Neural cell (in vitro differentiated cells): ENCODE measurements around the gene PDE4A. TPM values are rescaled to one million over a fixed set of nuclear protein-coding genes. Genes with fewer than 3 reads are reported as not detected.
A peak's percentile ranks its signal among the peaks of the same experiment; 100 is the strongest.

Experiments
- H2AFZ ChIP-seq: fragments of 200-600, 300-800 bp; sonication (generic), shearing (Covaris generic); 2 replicates; pipeline ENCODE4 v1.6.0; 2014; ENCODE audit warnings: low read depth, mild to moderate bottlenecking, antibody characterized with exemption, low read length, moderate library complexity
- H3F3A ChIP-seq: fragments of 200-600 bp; shearing (Covaris generic); 2 replicates; pipeline ENCODE4 v1.6.1; 2016; ENCODE audit warnings: mild to moderate bottlenecking, moderate library complexity, mixed read lengths, antibody characterized with exemption, low read length; ENCODE audit not compliant: insufficient read depth, poor library complexity, severe bottlenecking
- H3K27ac ChIP-seq: fragments of 200-600, 300-800 bp; sonication (generic), shearing (Covaris generic); 2 replicates; pipeline ENCODE4 v1.5.1; 2014; ENCODE audit warnings: mild to moderate bottlenecking, low read length, moderate library complexity
- H3K27me3 ChIP-seq: fragments of 300-800, 200-600 bp; sonication (generic), shearing (Covaris generic); 2 replicates; pipeline ENCODE4 v1.6.0; 2014; ENCODE audit warnings: mild to moderate bottlenecking, low read depth, low read length, moderate library complexity; ENCODE audit not compliant: insufficient read depth
- H3K36me3 ChIP-seq: fragments of 300-800, 200-600 bp; sonication (generic), shearing (Covaris generic); 2 replicates; pipeline ENCODE4 v1.5.1; 2014; ENCODE audit warnings: mild to moderate bottlenecking, antibody characterized with exemption, low read length, moderate library complexity; ENCODE audit not compliant: insufficient read depth
- H3K4me2 ChIP-seq: fragments of 300-800, 200-600 bp; sonication (generic), shearing (Covaris generic); 2 replicates; pipeline ENCODE4 v1.6.0; 2014; ENCODE audit warnings: mild to moderate bottlenecking, low read length
- H3K4me3 ChIP-seq: fragments of 300-800, 200-600 bp; sonication (generic), shearing (Covaris generic); 2 replicates; pipeline ENCODE4 v1.5.1; 2014; ENCODE audit warnings: mild to moderate bottlenecking, low read length, moderate library complexity
- H3K79me2 ChIP-seq: fragments of 200-600 bp; shearing (Covaris generic); replicated peaks from 2 replicates; pipeline ENCODE4 v1.6.0; 2014; ENCODE audit warnings: mild to moderate bottlenecking, low read length, moderate library complexity; ENCODE audit not compliant: insufficient read depth
- H3K9ac ChIP-seq: fragments of 300-800, 200-600 bp; sonication (generic), shearing (Covaris generic); 2 replicates; pipeline ENCODE4 v1.6.1; 2016; ENCODE audit warnings: mild to moderate bottlenecking, low read length, mixed read lengths
- H3K9me2 ChIP-seq: fragments of 200-600 bp; shearing (Covaris generic); 2 replicates; pipeline ENCODE4 v1.6.1; 2016; ENCODE audit warnings: mild to moderate bottlenecking, low read length, mixed read lengths; ENCODE audit not compliant: insufficient read depth
- H3K9me3 ChIP-seq: fragments of 200-600, 300-800 bp; sonication (generic), shearing (Covaris generic); 2 replicates; pipeline ENCODE4 v1.6.1; 2016; ENCODE audit warnings: mild to moderate bottlenecking, mixed run types, low read length, moderate library complexity, mixed read lengths
- H4K20me1 ChIP-seq: fragments of 200-600 bp; shearing (Covaris generic); 2 replicates; pipeline ENCODE4 v1.6.1; 2016; ENCODE audit warnings: mild to moderate bottlenecking, mixed run types; ENCODE audit not compliant: insufficient read depth
- EP300 ChIP-seq: fragments of 450-650 bp; conservative IDR thresholded peaks from 2 replicates; pipeline ENCODE4 v1.6.1; 2014; ENCODE audit warnings: antibody characterized with exemption, mild to moderate bottlenecking, moderate library complexity; ENCODE audit not compliant: poor library complexity, severe bottlenecking
- EZH2 ChIP-seq: fragments of 200-600, 300-800 bp; shearing (Covaris generic), sonication (generic); IDR thresholded peaks from 2 replicates; pipeline ENCODE4 v1.6.1; 2014; ENCODE audit warnings: antibody characterized with exemption, low read length, borderline replicate concordance, mild to moderate bottlenecking; ENCODE audit not compliant: insufficient read depth, poor library complexity, severe bottlenecking
- MXI1 ChIP-seq: fragments of 450-650 bp; conservative IDR thresholded peaks from 2 replicates; pipeline ENCODE4 v1.6.1; 2014; ENCODE audit warnings: antibody characterized with exemption, mild to moderate bottlenecking; ENCODE audit not compliant: poor library complexity, severe bottlenecking
- POLR2AphosphoS5 ChIP-seq: IDR thresholded peaks from 2 replicates; pipeline ENCODE4 v1.6.1; 2012
- RAD21 ChIP-seq: fragments of 450-650 bp; conservative IDR thresholded peaks from 2 replicates; pipeline ENCODE4 v1.6.1; 2014; ENCODE audit warnings: antibody characterized with exemption, mild to moderate bottlenecking, moderate library complexity
- SMC3 ChIP-seq: fragments of 450-650 bp; conservative IDR thresholded peaks from 2 replicates; pipeline ENCODE4 v1.6.1; 2014; ENCODE audit warnings: antibody characterized with exemption, mild to moderate bottlenecking, moderate library complexity; ENCODE audit not compliant: poor library complexity
- TAF1 ChIP-seq: IDR thresholded peaks from 2 replicates; pipeline ENCODE4 v1.6.1; 2012; ENCODE audit warnings: low read depth
- polyA plus RNA-seq: library from polyadenylated mRNA; depleted of rRNA; stranded (reverse); fragments of >200 nt; gene quantifications from 2 replicates; pipeline ENCODE4 v1.2.3, GENCODE V29; 2014
- TF ChIP-seq, protein P1 (sequence below): fragments of 450-650 bp; IDR thresholded peaks from 2 replicates; pipeline ENCODE4 v1.5.1; 2014; ENCODE audit warnings: antibody characterized with exemption, mild to moderate bottlenecking, moderate library complexity; ENCODE audit not compliant: poor library complexity, severe bottlenecking
- TF ChIP-seq, protein P2 (sequence below): IDR thresholded peaks from 2 replicates; pipeline ENCODE4 v1.6.1; 2012; ENCODE audit warnings: borderline replicate concordance

Gene PDE4A
- polyA plus RNA-seq, 1 donor from 2014 or later, result 3.4 TPM

DNA sequence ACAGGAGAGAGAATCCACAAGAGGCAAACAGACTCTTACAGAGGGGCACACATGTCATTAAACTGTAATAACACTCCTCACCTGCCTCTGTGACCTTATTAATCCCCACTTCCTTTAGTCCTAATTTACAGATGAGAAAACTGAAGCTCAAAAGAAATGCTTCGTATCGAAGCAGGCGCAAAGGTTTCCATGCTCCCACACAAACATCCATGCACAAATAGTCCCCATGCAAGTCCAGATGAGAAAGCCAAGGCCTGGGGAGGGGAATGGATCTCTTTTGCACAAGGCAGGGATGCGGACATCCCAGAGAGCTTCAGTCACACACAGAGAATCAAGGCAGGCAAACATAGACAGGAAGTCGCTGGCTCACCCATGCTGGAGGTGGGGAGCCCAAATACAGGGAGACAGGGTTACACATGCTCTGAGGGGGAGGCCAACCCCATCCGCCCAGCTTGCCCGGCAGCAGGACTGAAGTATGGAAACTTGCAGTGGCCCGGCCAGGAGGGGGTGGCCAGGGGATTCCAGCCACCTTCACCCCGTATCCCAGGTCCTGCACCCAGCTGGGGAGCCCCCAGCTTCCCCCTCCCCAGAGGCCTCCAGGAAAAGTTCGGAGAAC lies 96.4 kb downstream of the PDE4A start:
- H3K27ac ChIP-seq, result no peak overlapping the region
- H3K9me3 ChIP-seq, result no peaks in the 10 kb centered on the region
- H4K20me1 ChIP-seq, result no peaks in the 10 kb centered on the region
- no peaks in the 10 kb centered on the region for H3K36me3 ChIP-seq
- no peak overlapping the region for H3K4me2 ChIP-seq
- H3K27me3 ChIP-seq, result peaks cover 85% of the 10 kb centered on the region
- no peaks in the 10 kb centered on the region for H3F3A ChIP-seq
- no peaks in the 10 kb centered on the region for H3K9me2 ChIP-seq
- H3K4me3 ChIP-seq, result no peak overlapping the region
- TF ChIP-seq SMC3, result no peak
- TF ChIP-seq, protein P1, sequence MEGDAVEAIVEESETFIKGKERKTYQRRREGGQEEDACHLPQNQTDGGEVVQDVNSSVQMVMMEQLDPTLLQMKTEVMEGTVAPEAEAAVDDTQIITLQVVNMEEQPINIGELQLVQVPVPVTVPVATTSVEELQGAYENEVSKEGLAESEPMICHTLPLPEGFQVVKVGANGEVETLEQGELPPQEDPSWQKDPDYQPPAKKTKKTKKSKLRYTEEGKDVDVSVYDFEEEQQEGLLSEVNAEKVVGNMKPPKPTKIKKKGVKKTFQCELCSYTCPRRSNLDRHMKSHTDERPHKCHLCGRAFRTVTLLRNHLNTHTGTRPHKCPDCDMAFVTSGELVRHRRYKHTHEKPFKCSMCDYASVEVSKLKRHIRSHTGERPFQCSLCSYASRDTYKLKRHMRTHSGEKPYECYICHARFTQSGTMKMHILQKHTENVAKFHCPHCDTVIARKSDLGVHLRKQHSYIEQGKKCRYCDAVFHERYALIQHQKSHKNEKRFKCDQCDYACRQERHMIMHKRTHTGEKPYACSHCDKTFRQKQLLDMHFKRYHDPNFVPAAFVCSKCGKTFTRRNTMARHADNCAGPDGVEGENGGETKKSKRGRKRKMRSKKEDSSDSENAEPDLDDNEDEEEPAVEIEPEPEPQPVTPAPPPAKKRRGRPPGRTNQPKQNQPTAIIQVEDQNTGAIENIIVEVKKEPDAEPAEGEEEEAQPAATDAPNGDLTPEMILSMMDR, result no peak
- TF ChIP-seq POLR2AphosphoS5, result no peak
- no peak for TF ChIP-seq EP300
- no peak for TF ChIP-seq MXI1
- TF ChIP-seq, protein P2, sequence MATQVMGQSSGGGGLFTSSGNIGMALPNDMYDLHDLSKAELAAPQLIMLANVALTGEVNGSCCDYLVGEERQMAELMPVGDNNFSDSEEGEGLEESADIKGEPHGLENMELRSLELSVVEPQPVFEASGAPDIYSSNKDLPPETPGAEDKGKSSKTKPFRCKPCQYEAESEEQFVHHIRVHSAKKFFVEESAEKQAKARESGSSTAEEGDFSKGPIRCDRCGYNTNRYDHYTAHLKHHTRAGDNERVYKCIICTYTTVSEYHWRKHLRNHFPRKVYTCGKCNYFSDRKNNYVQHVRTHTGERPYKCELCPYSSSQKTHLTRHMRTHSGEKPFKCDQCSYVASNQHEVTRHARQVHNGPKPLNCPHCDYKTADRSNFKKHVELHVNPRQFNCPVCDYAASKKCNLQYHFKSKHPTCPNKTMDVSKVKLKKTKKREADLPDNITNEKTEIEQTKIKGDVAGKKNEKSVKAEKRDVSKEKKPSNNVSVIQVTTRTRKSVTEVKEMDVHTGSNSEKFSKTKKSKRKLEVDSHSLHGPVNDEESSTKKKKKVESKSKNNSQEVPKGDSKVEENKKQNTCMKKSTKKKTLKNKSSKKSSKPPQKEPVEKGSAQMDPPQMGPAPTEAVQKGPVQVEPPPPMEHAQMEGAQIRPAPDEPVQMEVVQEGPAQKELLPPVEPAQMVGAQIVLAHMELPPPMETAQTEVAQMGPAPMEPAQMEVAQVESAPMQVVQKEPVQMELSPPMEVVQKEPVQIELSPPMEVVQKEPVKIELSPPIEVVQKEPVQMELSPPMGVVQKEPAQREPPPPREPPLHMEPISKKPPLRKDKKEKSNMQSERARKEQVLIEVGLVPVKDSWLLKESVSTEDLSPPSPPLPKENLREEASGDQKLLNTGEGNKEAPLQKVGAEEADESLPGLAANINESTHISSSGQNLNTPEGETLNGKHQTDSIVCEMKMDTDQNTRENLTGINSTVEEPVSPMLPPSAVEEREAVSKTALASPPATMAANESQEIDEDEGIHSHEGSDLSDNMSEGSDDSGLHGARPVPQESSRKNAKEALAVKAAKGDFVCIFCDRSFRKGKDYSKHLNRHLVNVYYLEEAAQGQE, result no peak
- peak; percentile 52 for TF ChIP-seq EZH2
- H3K9ac ChIP-seq, result no peak overlapping the region
- no peak overlapping the region for H2AFZ ChIP-seq
- H3K79me2 ChIP-seq, result no peaks in the 10 kb centered on the region

DNA sequence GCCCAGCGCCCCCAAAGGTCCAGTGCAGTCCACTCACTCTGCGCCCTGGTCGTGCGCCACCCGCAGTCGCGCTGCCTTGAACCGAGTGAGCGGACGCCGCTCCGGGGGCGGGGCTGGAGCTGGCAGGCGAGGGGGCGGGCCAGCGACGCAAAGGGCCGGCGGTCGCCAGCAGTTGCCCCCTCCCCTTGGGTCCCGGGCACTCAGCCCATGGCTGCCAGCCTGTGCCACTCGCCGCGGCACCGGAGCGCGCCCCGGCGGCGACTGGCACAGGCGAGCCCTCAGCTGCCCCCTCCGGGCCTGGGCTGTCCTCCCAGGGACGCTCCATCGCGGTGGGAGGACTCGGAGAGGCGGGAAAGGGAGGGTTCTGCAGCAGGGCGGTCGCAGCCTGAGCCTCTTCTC lies 97.0 kb downstream of the PDE4A start, which contains the start of gene S1PR5:
Gene S1PR5, minus strand, starts transcription at position 87 of the 399 bp plus-strand sequence. CDS start 2,436 bp downstream, outside the sequence.
- no peak for TF ChIP-seq EZH2
- TF ChIP-seq MXI1, result no peak
- no peak for TF ChIP-seq TAF1
- no peak for TF ChIP-seq SMC3
- TF ChIP-seq RAD21, result no peak
- no peak for TF ChIP-seq POLR2AphosphoS5
- TF ChIP-seq, protein P1, result no peak
- TF ChIP-seq, protein P2, result no peak
- no peak for TF ChIP-seq EP300
- H3K27me3 ChIP-seq, result peaks cover 79% of the 10 kb centered on the region
- H3K9ac ChIP-seq, result no peak within 1 kb of the TSS
- no peaks in the 10 kb centered on the region for H3F3A ChIP-seq
- H3K79me2 ChIP-seq, result no peaks in the 10 kb centered on the region
- H3K4me3 ChIP-seq, result no peak within 1 kb of the TSS
- H3K4me2 ChIP-seq, result no peak within 1 kb of the TSS
- no peaks in the 10 kb centered on the region for H3K9me3 ChIP-seq
- no peaks in the 10 kb centered on the region for H3K36me3 ChIP-seq
- no peak within 1 kb of the TSS for H2AFZ ChIP-seq
- no peak within 1 kb of the TSS for H3K27ac ChIP-seq
- no peaks in the 10 kb centered on the region for H4K20me1 ChIP-seq
- H3K9me2 ChIP-seq, result no peaks in the 10 kb centered on the region
